H1 (cell line): Measurements from ENCODE around the gene CD58. TPM values are rescaled to one million over a fixed set of nuclear protein-coding genes. Genes with fewer than 3 reads are reported as not detected.

Experiments
- CTCF ChIA-PET: fragments of 300-600 bp; sonication (Branson Sonifier 250); formaldehyde crosslinking; loops from one replicate; lab custom pipeline; 2021; ENCODE audit not compliant: partially characterized antibody; lab: Charles Lee
- POLR2A ChIA-PET: fragments of 300-600 bp; sonication (Branson Sonifier 250); formaldehyde crosslinking; loops from one replicate; lab custom pipeline; 2021; ENCODE audit warnings: inconsistent platforms; ENCODE audit not compliant: partially characterized antibody; lab: Charles Lee
- DNase-seq, 2 experiments: peaks; one replicate each; pipeline versions ENCODE4 v3.0.0 to v3.0.0-alpha.2; 2010 to 2022; ENCODE audit warnings: low spot score in 2 of 2, low read depth in 1 of 2, mixed read lengths in 1 of 2
- FAIRE-seq: peaks from 2 replicates; lab custom pipeline; 2011; peaks lifted over from hg19 to GRCh38; lab: Jason Lieb, UNC
- H2AFZ ChIP-seq: 2 replicates; pipeline ENCODE4 v1.8.1; 2012; ENCODE audit warnings: low read length, inconsistent platforms
- H2AK5ac ChIP-seq: 2 replicates; pipeline ENCODE4 v1.6.1; 2013; ENCODE audit warnings: low read depth, low read length
- H2BK120ac ChIP-seq: replicated peaks from 2 replicates; pipeline ENCODE3; 2013; ENCODE audit warnings: low read depth, low read length, inconsistent platforms
- H2BK12ac ChIP-seq: 2 replicates; pipeline ENCODE4 v1.6.1; 2013; ENCODE audit warnings: low read depth, low read length
- H2BK15ac ChIP-seq: 2 replicates; pipeline ENCODE4 v1.6.1; 2013; ENCODE audit warnings: low read length
- H2BK20ac ChIP-seq: 2 replicates; pipeline ENCODE4 v1.6.1; 2013; ENCODE audit warnings: low read length
- H2BK5ac ChIP-seq: 2 replicates; pipeline ENCODE4 v1.6.1; 2013; ENCODE audit warnings: low read depth, low read length
- H3K14ac ChIP-seq: 2 replicates; pipeline ENCODE4 v1.6.1; 2013; ENCODE audit warnings: inconsistent platforms; ENCODE audit not compliant: insufficient read length
- H3K18ac ChIP-seq: 2 replicates; pipeline ENCODE4 v1.6.1; 2013; ENCODE audit warnings: low read length; ENCODE audit errors: extremely low read depth
- H3K23ac ChIP-seq: 2 replicates; pipeline ENCODE4 v1.6.1; 2013; ENCODE audit warnings: inconsistent platforms; ENCODE audit not compliant: insufficient read length
- H3K23me2 ChIP-seq: 2 replicates; pipeline ENCODE4 v1.6.1; 2013; ENCODE audit warnings: low read depth, low read length
- H3K27ac ChIP-seq: 2 replicates; pipeline ENCODE4 v1.6.1; 2011; ENCODE audit warnings: low read depth, low read length, inconsistent platforms
- H3K27me3 ChIP-seq, 4 experiments: replicated peaks in 1 of 4; 1 replicate in 1 of 4; 2 replicates in 3 of 4; pipeline versions ENCODE4 v1.6.1 to v1.8.1; 2011 to 2013; ENCODE audit warnings: low read length in 3 of 4, mild to moderate bottlenecking in 3 of 4, inconsistent platforms in 2 of 4, mixed read lengths in 2 of 4, moderate library complexity in 1 of 4; ENCODE audit not compliant: control insufficient read depth in 3 of 4, insufficient read depth in 3 of 4; ENCODE audit errors: extremely low read depth in 1 of 4
- H3K36me3 ChIP-seq, 4 experiments: 2 replicates each; pipeline versions ENCODE4 v1.6.1 to v1.8.1; 2011 to 2013; ENCODE audit warnings: mild to moderate bottlenecking in 4 of 4, low read length in 3 of 4, moderate library complexity in 2 of 4, control low read depth in 1 of 4, inconsistent platforms in 1 of 4; ENCODE audit not compliant: insufficient read depth in 4 of 4, control insufficient read depth in 2 of 4
- H3K4ac ChIP-seq: replicated peaks from 2 replicates; pipeline ENCODE3; 2013; ENCODE audit warnings: low read length, low read depth, mixed read lengths, inconsistent platforms; ENCODE audit not compliant: insufficient read length
- H3K4me1 ChIP-seq, 4 experiments: replicated peaks in 1 of 4; 1 replicate in 1 of 4; 2 replicates in 3 of 4; pipeline versions ENCODE4 v1.6.1 to v1.8.1; 2011 to 2013; ENCODE audit warnings: low read length in 3 of 4, inconsistent platforms in 2 of 4, mixed read lengths in 1 of 4; ENCODE audit not compliant: insufficient read depth in 4 of 4, control insufficient read depth in 3 of 4
- H3K4me2 ChIP-seq, 2 experiments: 2 replicates each; pipeline versions ENCODE4 v1.6.1 to v1.8.1; 2011 to 2013; ENCODE audit warnings: low read depth in 2 of 2, low read length in 2 of 2, control low read depth in 1 of 2, inconsistent platforms in 1 of 2, mild to moderate bottlenecking in 1 of 2; ENCODE audit not compliant: insufficient read depth in 1 of 2
- H3K4me3 ChIP-seq, 4 experiments: fragments of 200-600, 300-600 bp in 1 of 4; sonication (generic), shearing (Covaris generic), sonication (Bioruptor Twin) in 1 of 4; 2 replicates each; pipeline versions ENCODE4 v1.5.1 to v1.8.1; 2011 to 2016; ENCODE audit warnings: low read length in 4 of 4, low read depth in 3 of 4, control low read depth in 2 of 4, inconsistent platforms in 2 of 4, mild to moderate bottlenecking in 2 of 4, mixed read lengths in 1 of 4, moderate library complexity in 1 of 4; ENCODE audit not compliant: insufficient read depth in 2 of 4; ENCODE audit errors: extremely low read depth in 1 of 4
- H3K56ac ChIP-seq: replicated peaks from 2 replicates; pipeline ENCODE3; 2013; ENCODE audit warnings: low read depth, mild to moderate bottlenecking, mixed read lengths, low read length, inconsistent platforms; ENCODE audit not compliant: insufficient read length
- H3K79me1 ChIP-seq: 2 replicates; pipeline ENCODE4 v1.6.1; 2013; ENCODE audit warnings: low read depth, low read length, control low read depth
- H3K79me2 ChIP-seq, 2 experiments: 2 replicates each; pipeline versions ENCODE4 v1.6.1 to v1.8.1; 2012 to 2013; ENCODE audit warnings: low read length in 2 of 2, mild to moderate bottlenecking in 2 of 2, inconsistent platforms in 1 of 2; ENCODE audit not compliant: insufficient read depth in 2 of 2, control insufficient read depth in 1 of 2
- H3K9ac ChIP-seq, 4 experiments: replicated peaks in 1 of 4; 1 replicate in 1 of 4; 2 replicates in 3 of 4; pipeline versions ENCODE4 v1.6.1 to v1.8.1; 2011 to 2013; ENCODE audit warnings: low read depth in 3 of 4, low read length in 3 of 4, control low read depth in 2 of 4, mild to moderate bottlenecking in 2 of 4, moderate library complexity in 2 of 4, inconsistent platforms in 1 of 4; ENCODE audit errors: extremely low read depth in 1 of 4
- H3K9me3 ChIP-seq, 2 experiments: 2 replicates each; pipeline versions ENCODE4 v1.6.1 to v1.8.1; 2012 to 2013; ENCODE audit warnings: mild to moderate bottlenecking in 2 of 2, moderate library complexity in 2 of 2, control low read depth in 1 of 2, inconsistent platforms in 1 of 2, low read depth in 1 of 2, low read length in 1 of 2, mixed read lengths in 1 of 2; ENCODE audit not compliant: insufficient read depth in 2 of 2
- H4K20me1 ChIP-seq, 2 experiments: replicated peaks in 1 of 2; 2 replicates each; pipeline versions ENCODE3 to v1.8.1; 2011 to 2013; ENCODE audit warnings: inconsistent platforms in 2 of 2, low read length in 2 of 2, mild to moderate bottlenecking in 1 of 2; ENCODE audit not compliant: insufficient read depth in 2 of 2, control insufficient read depth in 1 of 2
- H4K5ac ChIP-seq: 2 replicates; pipeline ENCODE4 v1.6.1; 2013; ENCODE audit warnings: low read length, low read depth, mixed read lengths, inconsistent platforms; ENCODE audit not compliant: insufficient read length
- H4K8ac ChIP-seq: 2 replicates; pipeline ENCODE4 v1.8.0; 2013; ENCODE audit warnings: mild to moderate bottlenecking, moderate library complexity, low read length, inconsistent platforms; ENCODE audit not compliant: insufficient read depth; ENCODE audit errors: extremely low read depth
- H4K91ac ChIP-seq: replicated peaks from 2 replicates; pipeline ENCODE3; 2013; ENCODE audit warnings: low read length, mixed read lengths, inconsistent platforms; ENCODE audit not compliant: insufficient read length
- BCL11A ChIP-seq, 2 experiments: IDR thresholded peaks; one replicate each; pipeline ENCODE4 v1.6.1; 2011; ENCODE audit warnings: low read depth in 2 of 2, low read length in 2 of 2, mild to moderate bottlenecking in 2 of 2
- BRCA1 ChIP-seq: IDR thresholded peaks from 2 replicates; pipeline ENCODE4 v1.6.1; 2012; ENCODE audit warnings: low read depth, low read length, improper control_type of control experiment
- CHD2 ChIP-seq: IDR thresholded peaks from 2 replicates; pipeline ENCODE4 v1.6.1; 2012; ENCODE audit warnings: low read length, improper control_type of control experiment
- EP300 ChIP-seq, 2 experiments: IDR thresholded peaks; 1 replicate in 1 of 2; 2 replicates in 1 of 2; pipeline ENCODE4 v1.6.1; 2011 to 2012; ENCODE audit warnings: low read depth in 2 of 2, low read length in 2 of 2, mild to moderate bottlenecking in 2 of 2, borderline replicate concordance in 1 of 2, inconsistent platforms in 1 of 2, moderate library complexity in 1 of 2
- RFX5 ChIP-seq: IDR thresholded peaks from 2 replicates; pipeline ENCODE4 v1.6.1; 2011; ENCODE audit warnings: low read depth, low read length, improper control_type of control experiment, borderline replicate concordance
- SIN3A ChIP-seq, 2 experiments: IDR thresholded peaks in 1 of 2; conservative IDR thresholded peaks in 1 of 2; 2 replicates each; pipeline ENCODE4 v1.6.1; 2011 to 2012; ENCODE audit warnings: low read length in 2 of 2, improper control_type of control experiment in 1 of 2, low read depth in 1 of 2, mild to moderate bottlenecking in 1 of 2
- SRF ChIP-seq: IDR thresholded peaks from 2 replicates; pipeline ENCODE4 v1.6.1; 2011; ENCODE audit warnings: mild to moderate bottlenecking, low read depth, low read length, moderate library complexity
- TAF1 ChIP-seq: IDR thresholded peaks from 2 replicates; pipeline ENCODE4 v1.6.1; 2011; ENCODE audit warnings: mild to moderate bottlenecking, low read depth, low read length
- TBP ChIP-seq: IDR thresholded peaks from 2 replicates; pipeline ENCODE4 v1.6.1; 2011; ENCODE audit warnings: low read depth, low read length, improper control_type of control experiment
- TCF12 ChIP-seq: IDR thresholded peaks from 2 replicates; pipeline ENCODE4 v1.6.1; 2011; ENCODE audit warnings: low read depth, mild to moderate bottlenecking, low read length
- TEAD4 ChIP-seq: IDR thresholded peaks from 2 replicates; pipeline ENCODE4 v1.6.1; 2012; ENCODE audit warnings: low read depth, low read length, inconsistent platforms, mixed read lengths
- WGBS, 2 experiments: shearing (Covaris generic) in 1 of 2; methylation state at CpG; one replicate each; pipeline versions ENCODE4 v1.1.6 to v1.1.7; 2013 to 2015; ENCODE audit warnings: low lambda C conversion rate in 2 of 2, mixed read lengths in 2 of 2, inconsistent platforms in 1 of 2, low coverage in 1 of 2, missing lambda C conversion rate in 1 of 2; ENCODE audit not compliant: insufficient replicate concordance in 2 of 2, insufficient coverage in 1 of 2, insufficient read length in 1 of 2; ENCODE audit errors: extremely low coverage in 1 of 2, missing lambda C conversion rate in 1 of 2; 5-methylcytosine and 5-hydroxymethylcytosine counted together
- polyA plus RNA-seq, 7 experiments: library from polyadenylated mRNA; depleted of rRNA in 3 of 7; stranded (reverse) in 5 of 7; unstranded in 2 of 7; fragments of >200 nt in 5 of 7; fragments of 200-250 nt in 2 of 7; gene quantifications; 1 replicate in 5 of 7; 2 replicates in 1 of 7; 4 replicates in 1 of 7; pipeline versions ENCODE4 v1.2.1 to v1.2.3, GENCODE V29; 2011 to 2013; ENCODE audit warnings: missing spikeins in 2 of 7, mixed read lengths in 2 of 7
- total RNA-seq: library from RNA; stranded (reverse); fragmentation: NEBNext Ultra II Directional; extraction: Animal tissue kit (Norgen Biotek cat#: 25700); gene quantifications from 2 replicates; pipeline ENCODE4 v1.2.1, GENCODE V29; 2021
- TF ChIP-seq, protein P1 (sequence below), 3 experiments: IDR thresholded peaks; 1 replicate in 2 of 3; 2 replicates in 1 of 3; pipeline versions ENCODE4 v1.5.1 to v1.6.1; 2011; ENCODE audit warnings: low read length in 3 of 3, mild to moderate bottlenecking in 3 of 3, inconsistent platforms in 2 of 3, low read depth in 1 of 3, moderate library complexity in 1 of 3; ENCODE audit not compliant: insufficient read depth in 1 of 3; ENCODE audit errors: control extremely low read depth in 1 of 3

CD58 gene
- total and polyA plus RNA-seq, 2 of the 8 experiments (the other 6 are each of a cell fraction or from before 2014, with no cell fraction given): 5.3 to 5.5 TPM

DNA sequence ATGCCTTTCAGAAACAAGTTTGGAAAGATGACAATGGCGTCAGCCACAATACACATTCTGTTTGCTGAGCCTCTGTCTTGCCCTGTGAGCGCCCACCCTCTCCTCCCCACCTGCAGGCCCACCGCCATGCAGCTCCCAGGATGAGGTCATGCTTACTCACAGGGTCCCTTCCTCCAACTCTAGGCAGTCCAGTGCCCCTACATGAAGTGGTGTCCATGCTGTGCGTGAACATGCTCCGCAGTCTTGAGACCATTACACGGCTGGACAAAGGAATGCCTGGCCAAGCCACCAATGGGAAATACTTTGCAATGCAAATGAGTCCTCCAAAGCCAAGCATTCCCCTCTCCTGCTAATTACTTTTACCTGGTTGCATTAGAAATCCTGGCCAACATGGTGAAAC is 92.2 kb downstream of the CD58 start:
- Histone ChIP-seq H3K14ac (no peak overlapping the region), H3K27me3 (no peaks in the 10 kb centered on the region; a peak in 1 of 7 replicates), H3K9me3 (no peaks in the 10 kb centered on the region), H3K36me3 (no peaks in the 10 kb centered on the region), H2BK15ac (no peak overlapping the region), H2BK5ac (peak overlapping the region; percentile 11; the same call in 1 of the 2 replicates), H4K91ac (peak overlapping the region; percentile 89), H3K4me3 (no peak overlapping the region), H3K9ac (no peak overlapping the region), H2BK120ac (no peak overlapping the region), H2BK12ac (no peak overlapping the region), H3K4ac (no peak overlapping the region), H3K23me2 (no peaks in the 10 kb centered on the region), H3K56ac (no peak overlapping the region), H3K79me1 (no peaks in the 10 kb centered on the region), H3K27ac (no peak overlapping the region), H3K4me1 (peaks cover 2 to 5% (median 4%) of the 10 kb centered on the region in 4 experiments; a peak in 5 of 7 replicates), H3K18ac (no peak overlapping the region), H3K23ac (no peak overlapping the region), H2BK20ac (no peak overlapping the region; the same call in 1 of the 2 replicates), H3K4me2 (peak overlapping the region in 1 of 2 experiments; percentile 7; a peak in 1 of 4 replicates), H2AK5ac (no peak overlapping the region), H4K8ac (no peak overlapping the region), H4K20me1 (no peaks in the 10 kb centered on the region), H3K79me2 (no peaks in the 10 kb centered on the region), H4K5ac (no peak overlapping the region), H2AFZ (0 out of 2 replicates have a peak overlapping the region, but pooled peaks have one; percentile 43)
- WGBS, 2 experiments: 82% methylated on average over 6 of the region's 6 CpGs; no CpG with 5 or more reads in 1 of the 2 experiments
- FAIRE-seq (no peak), DNase-seq (no peak)
- ChIA-PET CTCF (interaction anchor here (1.7 to 3.0 kb wide), 2 partner anchors 21 to 339 kb away, joined by 8 to 13 read pairs; no protein-coding TSS in a partner anchor), POLR2A (no interaction called here)
- TF ChIP-seq, protein P1, sequence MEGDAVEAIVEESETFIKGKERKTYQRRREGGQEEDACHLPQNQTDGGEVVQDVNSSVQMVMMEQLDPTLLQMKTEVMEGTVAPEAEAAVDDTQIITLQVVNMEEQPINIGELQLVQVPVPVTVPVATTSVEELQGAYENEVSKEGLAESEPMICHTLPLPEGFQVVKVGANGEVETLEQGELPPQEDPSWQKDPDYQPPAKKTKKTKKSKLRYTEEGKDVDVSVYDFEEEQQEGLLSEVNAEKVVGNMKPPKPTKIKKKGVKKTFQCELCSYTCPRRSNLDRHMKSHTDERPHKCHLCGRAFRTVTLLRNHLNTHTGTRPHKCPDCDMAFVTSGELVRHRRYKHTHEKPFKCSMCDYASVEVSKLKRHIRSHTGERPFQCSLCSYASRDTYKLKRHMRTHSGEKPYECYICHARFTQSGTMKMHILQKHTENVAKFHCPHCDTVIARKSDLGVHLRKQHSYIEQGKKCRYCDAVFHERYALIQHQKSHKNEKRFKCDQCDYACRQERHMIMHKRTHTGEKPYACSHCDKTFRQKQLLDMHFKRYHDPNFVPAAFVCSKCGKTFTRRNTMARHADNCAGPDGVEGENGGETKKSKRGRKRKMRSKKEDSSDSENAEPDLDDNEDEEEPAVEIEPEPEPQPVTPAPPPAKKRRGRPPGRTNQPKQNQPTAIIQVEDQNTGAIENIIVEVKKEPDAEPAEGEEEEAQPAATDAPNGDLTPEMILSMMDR (IDR thresholded peaks at IDR 0.05; ENCODE audit: control extremely low read depth in 1 of 3, insufficient read depth in 1 of 3, low read depth in 1 of 3, low read length in 3 of 3): no peak
- TF ChIP-seq SIN3A (conservative IDR thresholded peaks at IDR 0.05 in 1 of 2, IDR thresholded peaks at IDR 0.05 in 1 of 2; ENCODE audit: low read depth in 1 of 2, low read length in 2 of 2) (no peak), BCL11A (IDR thresholded peaks at IDR 0.05; ENCODE audit: low read depth in 2 of 2, low read length in 2 of 2) (no peak), TBP (no peak), TEAD4 (no peak), TCF12 (no peak), CHD2 (no peak), BRCA1 (no peak), SRF (no peak), RFX5 (no peak), EP300 (IDR thresholded peaks at IDR 0.05; ENCODE audit: borderline replicate concordance in 1 of 2, low read depth in 2 of 2, low read length in 2 of 2) (no peak), TAF1 (no peak)
